Stimulated activated CD8-positive, alpha-beta memory T cell treated with anti-CD3 and anti-CD28 coated beads, Interleukin-7, amount 100 ng/mL, for 1 hour (primary cell): ENCODE measurements around the gene MRPL39.
A peak's percentile ranks its signal among the peaks of the same experiment; 100 is the strongest.

ENCODE experiments used
- DNase-seq, 2 donors: peaks; one replicate each; pipeline ENCODE4 v3.0.0-alpha.2; 2020; ENCODE audit warnings: low read depth in 2 of 2

The MRPL39 gene

DNA sequence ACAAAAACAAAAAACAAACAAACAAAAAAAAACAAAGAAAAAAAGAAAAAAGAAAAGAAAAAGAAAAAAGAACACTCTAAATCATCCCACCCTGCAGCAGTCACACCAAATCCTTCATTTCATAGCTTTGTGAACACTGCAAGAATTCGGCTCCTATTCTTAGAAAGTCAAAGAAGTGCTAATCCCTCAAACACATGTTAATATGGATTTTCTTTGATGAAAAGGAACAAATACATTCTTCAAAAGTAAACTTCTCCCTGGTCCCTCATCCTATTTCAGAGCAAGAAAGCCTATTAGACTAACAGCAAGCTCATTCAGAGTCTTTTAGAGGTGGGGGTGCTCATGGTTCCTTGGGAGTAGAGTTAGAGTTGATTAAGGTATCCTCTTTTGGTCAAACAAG is 7.2 kb upstream of the MRPL39 start:
- DNase-seq, result no peak

DNA sequence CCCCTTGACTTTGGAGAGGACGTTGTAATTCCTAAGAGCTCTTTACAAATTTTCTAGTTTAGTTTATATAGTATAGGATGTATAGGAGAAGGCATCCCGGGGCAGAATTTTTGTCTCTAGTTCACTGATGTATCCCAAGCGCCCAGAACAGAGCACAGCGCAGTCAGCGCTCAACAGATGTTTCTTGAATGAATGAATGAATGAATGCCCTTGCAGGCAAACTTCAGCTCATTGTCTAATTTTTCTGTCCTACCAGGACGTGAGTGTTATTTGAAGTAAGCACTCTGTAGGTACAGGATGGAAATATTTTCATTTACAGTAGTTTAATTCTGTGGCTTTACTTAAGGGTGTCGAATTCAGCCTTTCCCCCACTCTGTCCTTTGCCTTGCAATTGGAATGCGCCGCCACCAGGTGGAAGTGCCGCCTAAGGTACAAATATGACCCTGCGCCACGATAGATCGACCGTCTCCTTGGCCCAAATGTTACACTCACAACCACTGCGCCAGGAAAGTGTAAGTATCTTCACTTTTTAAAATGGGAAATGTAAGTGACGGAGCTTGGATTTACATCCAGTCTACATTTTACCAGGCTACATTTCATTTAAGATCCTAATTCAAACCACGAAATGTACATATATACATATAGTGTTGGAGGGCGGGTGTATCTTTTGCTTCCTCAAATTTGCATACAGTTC is 910 bp upstream of the MRPL39 start:
- DNase-seq, result peak; percentile 50 to 53

DNA sequence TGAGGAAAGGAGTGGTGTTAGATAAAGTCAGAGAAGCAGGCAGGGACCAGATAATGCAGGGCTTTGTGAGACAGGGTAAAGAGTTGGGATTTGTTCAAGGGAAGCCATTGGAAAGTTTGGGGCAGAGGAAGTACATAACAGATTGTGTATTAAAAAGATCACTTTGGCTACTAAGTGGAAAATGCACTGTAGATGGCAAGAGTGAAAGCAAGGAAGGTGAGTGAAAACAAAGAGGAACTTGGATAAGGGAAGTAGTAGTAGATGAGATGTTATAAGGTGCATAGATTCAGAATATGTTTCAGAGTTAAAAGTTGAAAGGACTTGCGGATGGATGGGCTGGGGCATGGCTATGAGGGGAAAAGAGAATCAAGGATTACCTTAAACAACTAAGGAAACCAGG is 17.4 kb downstream of the MRPL39 start:
- no peak for DNase-seq

DNA sequence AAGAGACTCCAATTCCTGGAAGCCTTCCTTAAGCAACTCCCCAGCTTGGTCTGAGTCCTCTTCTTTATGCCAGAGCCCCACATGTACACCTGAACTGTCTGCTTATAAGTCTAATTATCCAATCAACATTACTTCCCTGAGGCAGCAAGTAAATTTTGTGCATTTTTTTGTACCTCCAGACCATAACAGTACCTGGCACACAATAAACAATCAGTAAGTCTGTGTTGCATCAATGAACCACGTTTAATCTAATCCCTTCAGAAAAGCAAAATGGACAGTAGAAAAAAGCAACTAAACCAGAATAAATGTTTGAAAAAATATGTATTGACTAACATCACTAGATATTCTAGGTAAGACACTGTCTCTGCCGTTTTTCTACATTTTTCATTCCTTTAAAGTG is 20.5 kb downstream of the MRPL39 start:
- no peak for DNase-seq

DNA sequence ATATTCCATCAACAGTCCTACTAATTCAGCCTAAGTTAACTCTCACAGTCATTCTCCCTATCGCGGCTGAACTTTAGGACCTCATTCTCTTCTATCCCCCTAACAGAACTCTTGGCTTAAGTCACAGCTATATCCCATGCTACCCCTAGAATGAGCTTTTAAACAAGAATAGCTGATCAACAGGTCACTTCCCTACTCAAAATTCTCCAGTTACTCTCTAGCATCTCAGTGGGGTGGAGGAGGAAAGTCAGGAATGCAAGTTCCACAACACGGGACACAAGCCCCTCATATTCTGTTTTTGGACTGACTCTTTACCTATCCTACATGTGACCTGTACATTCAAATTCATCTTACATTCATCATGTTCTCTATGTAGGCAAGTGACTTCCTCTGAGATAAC is 21.0 kb downstream of the MRPL39 start:
- no peak for DNase-seq

DNA sequence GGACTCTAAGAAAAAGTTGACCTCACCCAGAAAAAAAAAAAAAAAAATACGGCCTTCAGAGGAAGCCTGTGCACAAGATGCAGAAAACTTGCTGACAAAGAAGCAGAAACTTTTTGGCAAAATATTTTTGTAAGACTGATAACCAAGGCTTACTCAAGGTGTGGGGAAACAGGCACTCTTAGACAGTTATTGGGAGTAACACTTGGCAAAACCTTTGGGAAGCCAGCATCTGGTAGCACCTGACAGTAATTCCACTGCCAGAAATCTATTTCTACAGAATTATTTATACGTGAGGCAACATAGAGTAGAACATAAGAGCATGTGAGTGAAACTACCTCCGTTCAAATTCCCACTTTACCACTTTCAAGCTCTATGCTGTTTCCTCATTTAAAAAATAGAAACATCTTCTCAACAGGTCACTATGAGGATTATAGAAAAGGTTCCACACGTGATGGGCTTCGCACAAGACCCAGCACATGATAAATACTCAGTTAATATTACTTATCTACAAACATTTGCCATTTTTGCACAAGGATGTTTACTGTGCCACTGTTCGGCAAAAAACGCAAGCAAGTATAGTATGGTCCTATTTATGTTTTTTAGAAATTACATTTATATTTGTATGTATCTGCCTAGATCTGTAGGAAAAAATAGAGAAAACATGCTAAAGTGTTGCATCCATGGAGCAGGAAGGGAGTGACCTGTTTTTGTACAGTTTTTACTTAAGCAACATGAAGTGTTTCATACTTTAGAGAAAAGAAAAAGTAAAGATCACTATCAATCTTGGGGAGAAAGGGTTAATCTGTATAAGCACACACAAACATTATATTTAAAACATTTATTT is 22.2 kb downstream of the MRPL39 start:
- DNase-seq, result no peak

DNA sequence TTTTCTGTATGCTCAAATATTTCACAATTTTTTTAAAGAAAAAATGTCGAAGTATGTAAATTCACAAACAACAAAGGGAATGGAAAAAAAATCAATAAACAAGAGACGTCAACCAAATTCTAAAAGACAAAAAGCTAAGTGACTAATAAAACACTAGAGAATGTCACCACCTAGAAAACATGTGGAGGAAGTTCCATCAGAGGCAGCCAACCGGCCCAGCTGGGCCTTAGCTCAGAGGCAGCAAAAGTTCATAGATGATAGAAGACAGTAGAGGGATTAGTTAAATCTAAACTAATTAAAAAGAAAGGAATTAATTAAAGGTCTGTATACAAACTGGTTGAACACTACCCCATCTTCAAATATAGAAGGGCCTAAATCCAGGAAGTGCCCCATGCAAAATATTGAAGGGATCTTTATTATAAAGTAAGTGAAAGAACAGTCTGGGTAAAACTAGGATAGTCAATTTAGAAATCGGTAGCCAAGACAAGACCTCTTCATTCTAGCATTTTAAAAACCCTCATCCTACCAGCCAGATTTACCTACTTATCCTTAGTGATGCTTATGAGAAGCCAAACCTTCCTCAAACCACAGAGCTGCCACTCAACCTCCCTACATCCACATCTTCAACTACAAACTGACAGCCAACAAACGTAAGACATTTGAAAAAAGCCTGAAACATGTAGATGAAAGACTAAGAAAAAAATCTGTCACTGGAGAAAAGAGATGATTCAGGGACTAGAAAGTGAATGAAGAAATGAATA is 23.7 kb downstream of the MRPL39 start:
- DNase-seq, result no peak

DNA sequence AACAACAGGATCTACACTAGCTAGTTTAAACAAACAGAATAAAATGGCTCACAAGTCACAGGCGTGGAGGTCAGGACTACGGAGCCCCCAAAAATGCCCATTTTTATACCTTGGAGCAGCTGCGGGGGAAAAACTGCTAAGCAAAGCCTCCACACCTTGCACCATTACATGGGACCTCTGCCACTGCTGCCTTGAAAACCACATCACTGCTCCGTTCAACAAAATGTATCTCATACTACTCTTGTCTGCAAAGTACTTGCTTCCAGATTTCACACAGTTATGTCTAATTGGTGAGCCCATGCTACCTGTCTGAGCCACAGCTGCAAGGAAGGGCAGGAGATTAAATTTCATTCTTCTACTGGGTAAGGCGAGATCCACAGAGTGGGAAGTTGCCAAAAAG is 24.4 kb downstream of the MRPL39 start:
- DNase-seq, result no peak

DNA sequence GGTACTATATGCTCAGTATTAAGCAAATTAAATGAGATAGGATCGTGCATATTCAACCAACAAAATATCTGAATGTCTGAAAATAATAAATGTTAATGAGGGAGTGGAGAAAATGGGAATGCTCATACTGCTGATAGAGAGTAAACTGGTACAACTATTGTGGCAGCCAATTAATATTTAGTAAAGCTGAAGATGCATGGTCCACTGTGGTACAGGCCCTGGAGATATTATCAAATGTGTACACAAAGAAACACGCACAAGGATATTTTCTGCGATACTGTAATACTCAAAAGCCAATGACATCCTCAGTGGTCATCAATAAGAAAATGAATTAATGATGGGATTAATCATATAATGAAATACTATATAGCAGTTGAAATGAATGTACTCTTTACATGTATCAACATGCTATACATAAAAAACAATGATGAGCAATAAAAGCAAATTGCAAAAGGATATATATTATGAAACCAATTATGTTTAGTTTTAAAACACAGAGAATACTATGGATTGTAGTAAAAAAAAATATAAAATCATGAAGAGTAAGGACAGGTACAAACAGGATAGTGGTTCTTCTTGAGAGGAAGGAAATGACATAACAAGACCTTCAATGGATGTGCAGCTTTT is 25.0 kb downstream of the MRPL39 start:
- no peak for DNase-seq

DNA sequence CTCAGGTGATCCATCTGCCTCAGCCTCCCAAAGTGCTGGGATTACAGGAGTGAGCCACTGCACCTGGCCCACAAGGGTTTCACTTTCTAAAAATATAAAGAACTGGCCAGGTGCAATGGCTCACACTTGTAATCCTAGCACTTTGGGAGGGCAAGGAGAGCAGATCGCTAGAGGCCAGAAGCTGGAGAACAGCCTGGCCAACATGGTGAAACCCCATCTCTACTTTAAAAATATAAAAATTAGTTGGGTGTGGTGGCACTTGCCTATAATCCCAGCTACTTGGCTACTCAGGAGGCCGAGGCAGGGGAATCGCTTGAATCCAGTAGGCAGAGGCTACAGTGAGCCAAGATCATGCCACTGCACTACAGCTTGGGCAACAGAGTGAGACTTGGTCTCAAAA is 25.7 kb downstream of the MRPL39 start:
- no peak for DNase-seq

DNA sequence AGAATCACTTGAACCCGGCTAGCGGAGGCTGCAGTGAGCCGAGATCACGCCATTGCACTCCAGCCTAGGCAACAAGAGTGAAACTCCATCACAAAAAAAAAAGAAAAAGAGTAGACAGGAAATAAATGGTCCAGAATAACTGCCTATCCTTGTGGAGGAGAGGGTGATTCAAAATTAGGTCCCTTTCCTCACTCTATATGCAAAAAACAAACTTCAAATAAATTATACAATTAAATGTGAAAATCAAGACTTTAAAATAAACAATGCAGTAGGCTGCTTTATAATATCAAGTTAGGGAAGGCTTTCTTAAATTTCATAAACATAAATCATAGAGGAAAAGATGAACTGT is 26.4 kb downstream of the MRPL39 start:
- no peak for DNase-seq

DNA sequence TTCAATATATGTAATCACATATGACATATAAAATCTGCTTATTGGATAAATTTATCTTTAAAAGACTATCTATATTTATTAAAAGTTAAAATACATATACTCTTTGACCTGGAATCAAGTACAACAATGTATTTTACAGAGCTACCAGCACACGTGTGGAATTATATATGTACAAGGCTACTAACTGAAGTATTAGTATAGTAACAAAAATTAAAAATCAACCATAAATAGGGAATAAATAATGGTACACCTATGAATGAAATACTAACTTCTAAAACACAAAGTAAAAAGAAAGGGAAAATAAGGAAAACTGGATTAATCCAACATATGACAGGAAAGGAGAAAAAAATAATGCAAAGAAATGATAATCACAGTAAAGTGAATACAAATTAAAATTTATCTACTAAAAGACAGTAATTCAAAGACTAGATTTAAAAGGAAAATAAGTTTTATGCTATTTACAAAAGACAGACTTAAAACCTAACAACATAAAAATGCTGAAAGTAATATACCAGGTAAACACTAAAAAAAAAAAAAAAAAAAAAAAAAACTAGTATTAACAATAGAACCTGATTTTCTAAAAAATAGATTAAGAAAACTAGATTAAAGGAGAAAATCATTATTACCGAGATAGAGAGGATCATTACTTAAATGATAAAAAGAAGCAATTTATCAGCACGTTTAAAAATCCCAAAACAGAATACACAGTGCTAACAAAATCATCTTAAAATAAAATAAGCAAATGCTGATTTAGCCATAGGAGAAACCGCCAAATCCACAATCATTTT is 27.9 kb downstream of the MRPL39 start:
- DNase-seq, result no peak

DNA sequence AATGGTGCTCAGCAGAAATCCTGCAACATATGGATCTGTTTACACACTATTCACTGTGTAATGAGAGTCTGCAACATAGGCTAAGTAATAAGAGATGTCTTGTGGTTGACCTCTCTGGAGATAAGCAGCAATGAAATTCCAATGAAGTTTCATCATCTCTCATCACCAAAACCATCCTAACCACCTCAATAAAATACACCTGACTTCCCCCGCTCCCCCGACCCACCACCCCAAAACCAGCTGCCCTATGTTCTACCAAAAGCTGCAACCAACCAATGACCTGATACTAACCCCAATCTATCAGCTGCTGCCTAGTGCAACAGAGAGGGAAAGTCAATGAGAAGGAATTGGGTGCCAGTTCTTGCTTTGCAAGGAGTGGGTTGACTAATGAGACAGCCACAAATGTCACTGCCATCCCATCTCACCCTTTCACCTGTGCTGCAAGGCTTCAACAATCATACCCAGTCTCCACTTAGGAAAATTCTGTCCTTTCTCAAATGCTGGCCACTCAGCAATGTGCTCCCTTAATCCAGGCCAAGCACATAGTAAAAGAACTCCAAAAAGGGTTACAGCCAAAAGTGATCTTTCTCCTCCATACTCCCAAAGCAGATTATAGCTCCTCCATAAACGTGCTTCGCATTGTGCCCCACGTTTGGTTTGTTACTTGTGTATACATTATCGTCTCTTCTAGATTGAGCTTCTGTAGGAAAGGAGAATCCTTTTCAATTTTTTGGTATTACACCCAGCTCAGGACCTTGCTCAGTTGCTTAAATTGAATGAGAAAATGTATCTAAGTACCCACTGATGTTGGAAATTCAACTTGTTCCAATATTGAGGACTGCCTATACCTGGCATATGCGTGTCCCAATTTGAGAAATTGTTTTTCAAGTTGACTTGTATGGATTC is 29.0 kb downstream of the MRPL39 start:
- DNase-seq, result no peak

DNA sequence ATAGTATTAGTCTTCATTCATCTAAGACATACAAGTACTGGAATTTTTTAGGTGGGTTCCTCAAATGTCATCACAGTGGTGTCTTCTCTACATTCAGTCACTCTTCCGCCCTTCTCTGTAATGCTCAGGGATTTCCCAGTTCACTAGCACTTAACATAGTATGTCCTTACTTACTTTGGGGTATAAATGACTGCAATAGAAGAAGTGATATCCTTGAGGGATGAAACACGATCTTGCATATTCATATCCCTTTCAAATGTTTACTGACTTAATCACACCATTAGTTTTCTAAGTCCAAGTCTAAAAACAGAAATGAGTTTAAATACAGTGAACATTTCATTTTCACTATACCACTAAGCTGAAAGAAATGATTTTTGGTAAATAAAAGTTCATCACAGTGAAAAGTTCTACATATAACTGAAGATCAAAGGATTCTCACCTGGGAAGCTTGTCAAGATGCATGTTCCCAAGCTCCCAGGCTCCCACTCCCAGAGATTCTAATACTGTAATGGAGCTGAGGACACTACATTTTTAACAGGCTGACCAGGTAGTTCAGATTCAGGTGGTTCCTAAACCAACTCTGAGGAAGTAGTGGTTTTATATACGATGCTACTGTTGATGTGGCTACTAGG is 29.7 kb downstream of the MRPL39 start:
- DNase-seq, result no peak

DNA sequence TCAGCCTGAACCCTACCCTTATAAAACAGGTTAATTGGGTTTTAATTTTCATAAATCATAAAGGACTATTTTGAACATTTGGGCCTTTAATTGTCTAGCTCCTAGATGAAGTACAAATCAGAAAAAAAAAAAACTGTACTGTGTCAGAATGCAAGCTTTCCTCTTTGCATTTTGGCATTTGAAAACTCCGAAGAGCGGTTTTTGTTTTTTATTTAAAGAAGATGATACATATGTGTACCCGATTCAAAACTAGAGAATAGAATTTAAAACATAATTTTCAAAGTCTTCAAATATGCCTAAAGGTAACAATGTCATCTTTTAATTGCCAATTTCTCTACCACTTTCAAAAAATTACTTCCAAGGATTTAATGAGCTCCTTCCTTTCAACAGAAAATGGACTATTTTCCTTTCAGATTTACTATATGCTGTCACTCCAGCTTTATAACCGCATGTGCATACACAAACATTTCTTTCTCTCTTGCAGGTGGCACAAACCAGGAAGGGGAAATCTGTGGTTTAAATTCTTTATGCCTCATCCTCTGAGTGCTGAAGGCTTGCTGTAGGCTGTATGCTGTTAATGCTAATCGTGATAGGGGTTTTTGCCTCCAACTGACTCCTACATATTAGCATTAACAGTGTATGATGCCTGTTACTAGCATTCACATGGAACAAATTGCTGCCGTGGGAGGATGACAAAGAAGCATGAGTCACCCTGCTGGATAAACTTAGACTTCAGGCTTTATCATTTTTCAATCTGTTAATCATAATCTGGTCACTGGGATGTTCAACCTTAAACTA is 33.7 kb downstream of the MRPL39 start:
- DNase-seq, result no peak

DNA sequence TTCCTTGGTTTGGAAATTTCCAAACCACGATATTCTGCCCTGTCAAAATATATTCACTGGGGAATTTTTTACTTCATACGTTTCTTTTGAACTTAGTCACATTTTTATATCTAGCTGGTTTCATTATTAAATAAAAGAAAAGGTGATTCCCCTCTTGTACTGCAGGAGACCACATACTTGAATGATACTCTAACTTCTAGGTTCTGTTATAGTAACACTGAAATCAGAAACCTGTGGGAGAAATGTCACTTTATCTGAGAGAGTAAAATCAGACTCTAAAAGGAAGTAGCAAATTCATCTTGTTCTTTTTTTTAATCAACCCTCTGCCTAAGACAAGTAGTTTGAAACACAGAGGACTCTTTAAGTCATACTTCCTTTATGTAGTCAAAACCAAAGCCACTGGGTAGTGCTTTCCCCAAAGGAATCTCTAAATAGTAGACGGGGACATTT is 34.4 kb downstream of the MRPL39 start:
- no peak for DNase-seq

DNA sequence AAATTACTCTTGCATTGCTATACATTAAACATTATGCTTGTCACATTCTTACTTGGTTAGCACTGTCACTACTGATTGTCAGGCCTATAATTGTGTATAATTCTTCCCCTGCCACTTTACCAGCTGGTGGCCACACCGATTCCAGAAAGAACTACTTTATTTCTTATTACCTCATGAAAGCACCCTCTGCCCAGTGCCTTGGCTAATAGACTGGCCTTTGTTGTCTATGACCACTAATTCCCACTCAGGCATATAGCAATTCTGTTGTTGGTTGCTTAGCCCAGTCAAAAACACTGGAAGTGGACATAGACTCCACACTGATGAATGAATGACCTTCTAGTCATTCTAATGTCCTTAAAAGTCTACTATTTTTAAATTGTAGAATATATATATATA is 35.6 kb downstream of the MRPL39 start:
- DNase-seq, result no peak

DNA sequence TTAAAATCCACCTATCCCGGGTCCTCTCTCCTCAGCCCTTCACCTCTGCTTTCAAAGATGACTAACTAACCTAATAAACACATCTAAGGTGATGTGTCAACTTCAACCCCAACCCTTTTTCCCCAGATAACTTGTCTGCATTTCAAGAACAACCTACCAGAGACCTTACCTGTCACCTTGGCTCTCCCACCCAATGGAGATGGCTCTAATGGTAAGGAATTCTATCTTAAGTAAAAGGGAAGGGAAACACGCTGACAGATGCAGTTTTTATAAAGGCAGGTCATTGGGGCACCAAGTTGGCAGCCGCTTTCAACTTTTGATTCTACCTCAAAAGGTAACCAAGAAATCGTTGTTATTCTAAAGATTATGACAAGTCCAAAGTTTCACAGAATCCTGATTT is 37.6 kb downstream of the MRPL39 start:
- DNase-seq, result no peak

DNA sequence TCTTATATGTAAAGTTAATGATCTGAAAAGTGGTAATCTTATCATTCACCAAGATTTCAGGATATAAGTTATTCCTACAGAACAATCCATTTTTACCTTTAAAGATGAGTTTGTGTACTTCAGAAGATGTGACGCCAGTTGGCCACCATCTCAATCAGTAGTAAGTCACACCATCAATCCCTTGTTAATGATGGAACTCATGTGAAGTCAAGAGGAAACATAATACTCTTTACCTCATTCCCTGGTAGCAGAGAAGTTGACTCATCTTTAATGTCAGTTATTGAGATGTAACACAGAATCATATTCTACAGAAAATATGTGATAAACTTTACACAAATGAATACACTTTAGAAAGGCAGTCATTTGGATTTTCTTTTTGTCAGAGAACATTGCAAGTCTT is 38.2 kb downstream of the MRPL39 start:
- DNase-seq, result no peak
